Type B pancreatic cell (in vitro differentiated cells): ENCODE results near the gene LRRN4CL. TPM values are rescaled to one million over a fixed set of nuclear protein-coding genes. Genes with fewer than 3 reads are reported as not detected.

Source experiments
- DNase-seq: peaks from one replicate; pipeline ENCODE4 v3.0.0; 2021; ENCODE audit warnings: mixed read lengths; ENCODE audit not compliant: unreplicated experiment; ENCODE audit errors: extremely low spot score
- H3K27ac Mint-ChIP-seq: 2 replicates; pipeline ENCODE4 v1.8.0; 2021; ENCODE audit warnings: mild to moderate bottlenecking, mixed read lengths
- H3K27me3 Mint-ChIP-seq: 2 replicates; pipeline ENCODE4 v1.8.0; 2021; ENCODE audit warnings: mixed read lengths
- H3K36me3 Mint-ChIP-seq: 2 replicates; pipeline ENCODE4 v1.8.0; 2021; ENCODE audit warnings: mixed read lengths
- H3K4me1 Mint-ChIP-seq: one replicate; pipeline ENCODE4 v1.8.0; 2021; ENCODE audit warnings: mixed read lengths; ENCODE audit not compliant: unreplicated experiment
- H3K4me3 Mint-ChIP-seq: 2 replicates; pipeline ENCODE4 v1.8.0; 2021; ENCODE audit warnings: mild to moderate bottlenecking, mixed read lengths
- H3K9me3 Mint-ChIP-seq: 2 replicates; pipeline ENCODE4 v1.8.0; 2021; ENCODE audit warnings: mixed read lengths
- CTCF ChIP-seq: fragments of 200-600 bp; sonication (generic); conservative IDR thresholded peaks from 2 replicates; pipeline ENCODE4 v1.5.0; 2021; ENCODE audit warnings: antibody characterized with exemption, mild to moderate bottlenecking
- total RNA-seq: library from RNA; stranded (reverse); gene quantifications from 2 replicates; pipeline ENCODE4 v1.2.1, GENCODE V29; 2021; ENCODE audit warnings: low replicate concordance

LRRN4CL gene
- total RNA-seq, 1 donor from 2014 or later = 1.0 TPM

- H3K27ac Mint-ChIP-seq = peak overlapping the region; percentile 97
- H3K4me3 Mint-ChIP-seq = peak overlapping the region; percentile 57
- H3K4me1 Mint-ChIP-seq = peaks cover 36% of the 10 kb centered on the region
- no peaks in the 10 kb centered on the region for H3K9me3 Mint-ChIP-seq
- no peaks in the 10 kb centered on the region for H3K27me3 Mint-ChIP-seq
- DNase-seq = no peak
- no peak for TF ChIP-seq CTCF
- H3K36me3 Mint-ChIP-seq = peaks cover 50% of the 10 kb centered on the region
Observed at GRCh38 chr11:62713343-62713742, 24.0 kb upstream of the LRRN4CL start.

- no peaks in the 10 kb centered on the region for H3K9me3 Mint-ChIP-seq
- peak overlapping the region; percentile 97 for H3K27ac Mint-ChIP-seq
- peak overlapping the region; percentile 6 for H3K4me3 Mint-ChIP-seq
- DNase-seq = no peak
- peaks cover 35% of the 10 kb centered on the region for H3K4me1 Mint-ChIP-seq
- H3K36me3 Mint-ChIP-seq = peaks cover 45% of the 10 kb centered on the region
- TF ChIP-seq CTCF = no peak
- no peaks in the 10 kb centered on the region for H3K27me3 Mint-ChIP-seq
Observed at GRCh38 chr11:62712861-62713260, 23.5 kb upstream of the LRRN4CL start.

GRCh38 chr11:62712276-62712812 is 23.0 kb upstream of the LRRN4CL start:
- Mint-ChIP-seq H3K36me3 (peaks cover 43% of the 10 kb centered on the region), H3K4me1 (peaks cover 36% of the 10 kb centered on the region), H3K27me3 (no peaks in the 10 kb centered on the region), H3K27ac (peak overlapping the region; percentile 97), H3K9me3 (no peaks in the 10 kb centered on the region), H3K4me3 (peak overlapping the region; percentile 13)
- DNase-seq = no peak
- TF ChIP-seq CTCF = no peak

GRCh38 chr11:62710001-62710345 is 20.6 kb upstream of the LRRN4CL start:
- DNase-seq = no peak
- H3K27ac Mint-ChIP-seq = peak overlapping the region; percentile 96
- no peaks in the 10 kb centered on the region for H3K27me3 Mint-ChIP-seq
- H3K4me3 Mint-ChIP-seq = peak overlapping the region; percentile 95
- no peaks in the 10 kb centered on the region for H3K9me3 Mint-ChIP-seq
- H3K36me3 Mint-ChIP-seq = peaks cover 26% of the 10 kb centered on the region
- peaks cover 49% of the 10 kb centered on the region for H3K4me1 Mint-ChIP-seq
- no peak for TF ChIP-seq CTCF

GRCh38 chr11:62709247-62710000 is 20.1 kb upstream of the LRRN4CL start:
- DNase-seq = peak; percentile 94
- Mint-ChIP-seq H3K4me3 (peak overlapping the region; percentile 95), H3K4me1 (peaks cover 49% of the 10 kb centered on the region), H3K36me3 (peaks cover 26% of the 10 kb centered on the region), H3K27me3 (no peaks in the 10 kb centered on the region), H3K27ac (peak overlapping the region; percentile 96), H3K9me3 (no peaks in the 10 kb centered on the region)
- TF ChIP-seq CTCF = peak; percentile 17
